Esophagus mucosa (tissue), 1 donor: Measurements from ENCODE around the gene CDK13. TPM values are rescaled to one million over a fixed set of nuclear protein-coding genes. Genes with fewer than 3 reads are reported as not detected.

ENCODE experiments used
- ATAC-seq: fragments of 200-7000 bp; cut with Tn5 transposase; one replicate; pipeline ENCODE4 v1.9.1; 2020
- total RNA-seq: library from RNA; stranded (reverse); gene quantifications from one replicate; pipeline ENCODE4 v1.2.4, GENCODE V29; 2023
- donor health status: DM: yes; HTN: yes; CAD: no.

CDK13 gene
- total RNA-seq, result 34.6 TPM

DNA sequence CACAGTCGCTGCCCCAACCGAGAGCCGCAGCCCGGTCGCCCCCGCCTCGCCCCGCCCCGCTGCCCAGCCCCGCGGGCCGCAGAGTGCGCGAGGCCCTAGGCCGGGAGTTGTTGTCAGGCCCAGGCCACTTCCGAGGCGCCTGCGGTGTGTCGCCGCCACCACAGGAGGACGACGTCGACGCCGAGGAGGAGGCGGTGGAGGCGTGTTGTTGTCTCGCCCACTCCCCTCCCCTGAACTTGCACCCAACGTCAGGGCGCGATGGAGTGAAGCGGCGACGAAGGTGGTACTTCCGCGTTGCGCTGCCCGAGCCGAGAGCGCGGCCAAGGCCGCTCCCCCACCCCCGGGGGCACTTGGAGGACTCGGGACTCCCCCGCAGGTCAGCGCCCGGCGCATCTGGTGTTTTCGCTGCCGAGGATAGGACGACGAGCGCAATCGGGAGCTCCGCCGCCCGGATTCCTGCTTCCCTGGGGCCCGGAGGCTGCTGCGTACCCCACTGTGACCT, at the start of gene CDK13:
CDK13 (plus strand) TSS at position 286 of the 502 bp plus-strand sequence. CDS start 386 bp downstream, outside the sequence.
- peak; percentile 70 for ATAC-seq

DNA sequence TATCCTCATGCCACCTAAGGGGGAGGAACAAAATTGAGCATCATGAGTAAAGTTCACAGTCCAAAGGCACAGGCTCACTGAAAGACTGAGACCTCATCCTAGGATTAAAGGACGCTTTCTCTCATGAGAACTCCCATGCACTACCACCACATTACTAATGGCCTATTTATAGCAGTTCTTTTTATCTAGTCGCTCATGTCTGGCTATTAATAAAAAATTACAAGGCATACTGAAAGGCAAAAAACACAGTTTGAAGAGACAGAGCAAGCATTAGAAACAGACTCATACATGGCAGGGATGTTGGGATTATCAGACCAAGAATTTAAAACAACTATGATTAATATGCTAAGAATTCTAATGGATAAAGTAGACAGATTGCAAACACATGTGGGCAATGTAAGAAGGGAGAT, 46.0 kb upstream of the CDK13 start:
- ATAC-seq, result no peak

DNA sequence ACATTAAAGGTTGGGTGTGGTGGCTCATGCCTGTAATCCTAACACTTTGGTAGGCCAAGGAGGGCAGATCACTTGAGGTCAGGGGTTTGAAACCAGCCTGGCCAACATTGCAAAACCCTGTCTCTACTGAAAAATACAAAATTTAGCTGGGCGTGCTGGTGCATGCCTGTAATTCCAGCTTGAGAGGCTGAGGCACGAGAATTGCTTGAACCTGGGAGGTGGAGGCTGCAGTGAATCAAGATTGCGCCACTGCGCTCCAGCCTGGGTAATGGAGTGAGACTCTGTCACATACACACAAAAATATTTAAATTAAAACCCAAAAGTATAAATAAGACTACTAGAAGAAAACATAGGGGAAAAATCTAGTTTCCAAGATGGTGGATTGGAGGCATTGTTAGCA, 41.9 kb upstream of the CDK13 start:
- ATAC-seq, result no peak

DNA sequence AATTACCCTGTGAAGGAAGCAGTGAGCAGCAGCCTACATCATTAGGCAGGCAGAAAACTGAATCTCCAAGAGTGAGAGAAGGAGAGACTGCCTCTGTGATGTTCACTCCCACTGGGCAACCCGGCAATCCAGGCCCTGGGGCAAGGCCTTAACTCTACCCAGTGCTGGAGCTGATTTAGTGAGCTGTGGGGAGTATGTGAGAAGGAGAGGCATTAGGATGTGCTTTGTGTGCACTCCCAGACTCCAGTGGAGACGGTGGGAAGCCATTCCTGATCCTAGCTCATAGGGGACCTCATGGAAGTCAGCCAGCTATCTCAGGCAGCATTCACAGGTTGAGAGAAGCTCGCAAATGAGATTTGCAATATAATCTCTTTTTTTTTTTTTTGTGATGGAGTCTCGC, 41.1 kb upstream of the CDK13 start:
- ATAC-seq, result no peak

DNA sequence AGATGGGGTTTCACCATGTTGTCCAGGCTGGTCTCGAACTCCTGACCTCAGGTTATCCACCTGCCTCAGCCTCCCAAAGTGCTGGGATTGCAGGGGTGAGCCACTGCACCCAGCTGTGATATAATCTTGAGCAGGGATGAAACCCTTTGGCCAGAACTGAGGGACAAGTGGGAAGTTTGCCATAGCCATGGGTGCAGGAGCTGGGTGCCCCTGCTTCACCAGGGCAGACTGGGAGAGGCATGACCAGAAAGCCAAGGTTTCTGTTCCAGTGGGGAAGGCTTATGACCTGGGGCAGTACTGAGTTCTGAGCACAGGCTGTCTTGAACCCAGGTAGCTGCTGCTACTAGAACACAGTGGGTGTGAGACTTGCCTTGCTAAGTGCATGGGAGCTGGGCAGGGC, 40.5 kb upstream of the CDK13 start:
- ATAC-seq, result no peak

DNA sequence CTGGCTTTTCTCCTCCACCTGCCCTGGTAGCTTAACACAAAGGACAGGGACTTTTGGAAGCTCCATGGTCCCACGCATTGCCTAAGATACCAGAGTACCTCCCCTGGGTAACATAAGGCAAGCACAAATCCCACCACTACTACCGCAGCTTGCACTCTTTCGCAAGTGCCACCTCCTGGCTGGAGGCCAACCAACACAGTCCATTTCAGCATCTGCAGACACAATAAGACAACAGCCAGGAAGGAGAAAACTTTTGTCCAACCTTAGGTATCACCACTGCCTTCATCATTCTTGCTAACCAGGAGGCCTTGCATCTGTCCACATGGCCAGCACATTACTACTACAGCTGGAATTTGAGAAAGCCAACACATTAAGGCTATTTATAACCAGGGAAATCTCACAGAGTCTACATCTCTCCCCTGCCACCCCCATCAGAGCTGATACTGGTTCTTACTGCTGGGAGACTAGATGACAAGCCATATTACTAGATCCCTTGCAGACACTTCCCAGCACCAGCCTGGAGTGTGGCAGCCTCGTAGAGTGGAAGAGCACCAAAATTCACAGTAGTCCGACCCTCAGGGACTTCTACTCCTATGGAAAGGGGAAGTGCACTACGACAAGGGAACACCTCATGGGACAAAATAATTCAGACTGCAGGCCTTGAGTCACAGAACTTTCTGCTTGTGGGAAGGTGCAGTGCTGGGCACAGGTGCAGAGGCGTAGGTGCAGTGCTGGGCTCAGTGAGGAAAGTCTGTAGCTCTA, 39.8 kb upstream of the CDK13 start:
- ATAC-seq, result no peak

DNA sequence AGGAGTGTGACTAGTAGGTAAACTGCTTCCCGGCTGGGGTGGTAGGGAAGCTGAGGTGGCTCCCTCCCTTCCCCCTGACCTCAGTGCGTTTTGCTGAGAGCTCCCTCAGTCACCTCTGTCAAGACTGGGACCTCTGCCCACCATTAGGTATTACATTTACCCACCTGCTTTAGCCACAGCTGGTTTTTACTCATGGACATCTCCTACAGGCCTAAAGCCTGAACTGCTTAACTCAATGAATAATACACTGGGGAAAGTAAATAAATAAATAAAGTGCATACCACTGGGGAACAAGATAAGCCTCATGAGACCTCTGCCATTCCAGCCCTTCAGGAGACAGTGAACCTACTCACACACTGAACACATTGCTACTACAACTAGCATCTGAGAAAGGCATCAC, 38.9 kb upstream of the CDK13 start:
- no peak for ATAC-seq

DNA sequence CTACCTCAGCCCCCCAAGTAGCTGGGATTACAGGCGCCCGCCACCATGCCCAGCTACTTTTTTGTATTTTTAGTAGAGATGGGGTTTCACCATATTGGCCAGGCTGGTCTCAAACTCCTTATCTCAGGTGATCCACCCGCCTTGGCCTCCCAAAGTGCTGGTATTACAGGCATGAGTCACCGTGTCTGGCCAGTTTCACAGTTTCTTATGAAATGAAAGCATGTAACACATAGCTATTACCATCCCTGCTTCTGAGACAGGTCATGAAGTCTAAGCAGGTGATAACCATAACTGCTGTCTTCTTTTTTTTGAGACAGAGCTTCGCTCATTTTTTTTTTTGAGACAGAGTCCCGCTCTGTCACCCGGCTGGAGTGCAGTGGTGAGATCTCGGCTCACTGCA, 34.2 kb upstream of the CDK13 start:
- ATAC-seq, result peak; percentile 59

DNA sequence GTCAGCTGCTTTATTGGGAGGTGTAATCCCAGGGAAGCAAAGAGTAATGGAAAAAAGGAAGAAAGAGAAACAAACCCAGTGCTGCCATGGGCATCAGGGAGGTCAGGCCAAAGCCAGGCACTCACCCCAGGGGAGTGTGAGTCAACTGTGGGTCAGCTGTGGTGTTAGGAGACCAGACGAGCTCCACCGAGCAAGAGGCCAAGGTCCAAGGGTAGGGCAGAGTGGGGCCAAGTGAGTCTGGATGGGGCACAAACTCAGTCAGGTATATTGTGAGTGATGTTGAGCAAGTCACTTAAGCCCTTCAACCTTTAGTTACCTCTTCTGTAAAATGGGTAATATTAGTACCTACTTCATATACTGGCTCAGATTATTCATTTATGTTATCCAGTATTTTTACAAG, 30.4 kb upstream of the CDK13 start:
- ATAC-seq, result no peak

DNA sequence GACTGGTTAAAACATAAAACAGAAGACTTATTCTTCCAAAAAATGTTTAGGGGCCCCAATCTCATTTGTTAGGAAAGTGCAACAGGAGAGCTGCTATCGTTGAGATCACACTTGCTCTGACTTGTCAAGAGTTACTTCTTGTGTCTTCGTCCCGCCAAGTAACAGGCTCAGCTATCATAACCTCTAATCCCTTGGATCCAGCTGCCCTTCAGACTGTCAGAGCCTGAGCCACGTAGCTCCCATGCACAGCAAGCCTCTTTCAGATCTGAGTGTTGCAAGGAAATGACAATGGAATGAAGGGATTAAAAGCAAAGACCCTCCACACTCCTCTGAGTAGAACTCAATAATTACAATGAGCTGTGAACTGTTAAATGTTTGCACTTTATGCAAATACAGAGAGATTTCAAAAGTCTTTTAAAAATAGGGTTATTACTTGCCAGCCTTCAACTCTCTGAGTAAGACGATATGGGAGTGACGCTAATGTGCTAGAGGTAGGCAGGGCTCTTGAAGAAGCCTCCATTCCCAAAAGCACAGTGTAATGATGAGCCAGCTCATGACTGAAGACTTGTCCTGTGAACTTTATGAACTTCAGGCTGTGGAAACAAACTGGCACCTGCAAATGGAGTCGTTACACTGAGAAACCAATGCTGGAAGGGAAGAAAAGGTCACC, 28.4 kb upstream of the CDK13 start:
- ATAC-seq, result peak; percentile 81

DNA sequence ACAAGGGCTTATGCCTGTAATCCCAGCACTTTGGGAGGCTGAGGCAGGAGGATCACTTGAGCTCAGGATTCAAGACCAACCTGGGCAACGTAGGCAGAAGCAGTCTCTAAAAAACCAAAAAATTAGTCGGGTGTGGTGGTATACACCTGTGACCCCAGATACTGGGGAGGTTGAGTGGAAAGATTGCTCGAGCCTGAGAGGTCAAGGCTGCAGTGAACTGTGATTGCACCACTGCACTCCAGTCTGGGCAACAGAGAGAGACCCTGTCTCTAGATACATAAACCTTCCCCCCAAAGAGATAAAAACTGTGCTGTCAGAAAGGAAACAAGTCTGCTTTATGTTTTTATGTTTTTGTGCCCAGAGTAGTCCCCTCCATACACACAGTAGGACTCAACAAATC, 27.5 kb upstream of the CDK13 start:
- ATAC-seq, result no peak

DNA sequence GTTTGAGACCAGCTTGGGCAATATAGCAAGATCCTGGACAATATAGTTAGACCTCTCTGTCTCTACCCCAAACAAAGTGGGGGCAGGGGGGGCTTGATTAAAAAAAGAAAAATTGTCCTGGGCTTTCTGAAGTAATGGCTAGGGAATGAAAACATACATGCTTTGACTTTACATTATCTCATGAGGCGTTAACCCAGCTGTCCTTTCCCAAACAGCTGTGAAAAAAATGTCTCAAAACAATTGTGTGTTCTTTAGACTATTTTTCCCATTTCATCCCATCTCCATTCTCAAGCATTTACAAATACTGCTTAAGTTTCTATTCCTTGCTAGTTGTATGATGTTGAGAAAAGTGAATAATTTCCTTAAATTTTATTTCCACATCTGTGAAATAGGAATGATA, 27.0 kb upstream of the CDK13 start:
- no peak for ATAC-seq

DNA sequence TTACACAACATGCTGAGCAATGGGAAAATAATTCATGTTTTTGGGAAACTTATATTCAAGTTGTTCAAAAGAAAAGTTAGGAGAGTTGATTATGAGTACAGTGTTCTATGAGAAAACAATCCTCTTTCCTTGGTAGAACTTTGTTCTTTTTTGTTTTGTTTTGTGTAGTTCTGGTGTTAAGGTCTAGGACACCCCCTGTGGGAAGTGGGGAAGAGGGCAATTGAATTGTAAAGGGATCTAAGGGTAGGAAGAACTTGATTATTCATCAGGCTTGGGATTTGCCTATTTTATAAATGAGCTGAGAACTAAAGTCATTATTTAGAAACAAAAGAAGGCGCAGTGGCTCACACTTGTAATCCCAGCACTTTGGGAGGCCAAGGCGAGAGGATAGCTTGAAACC, 25.9 kb upstream of the CDK13 start:
- no peak for ATAC-seq

DNA sequence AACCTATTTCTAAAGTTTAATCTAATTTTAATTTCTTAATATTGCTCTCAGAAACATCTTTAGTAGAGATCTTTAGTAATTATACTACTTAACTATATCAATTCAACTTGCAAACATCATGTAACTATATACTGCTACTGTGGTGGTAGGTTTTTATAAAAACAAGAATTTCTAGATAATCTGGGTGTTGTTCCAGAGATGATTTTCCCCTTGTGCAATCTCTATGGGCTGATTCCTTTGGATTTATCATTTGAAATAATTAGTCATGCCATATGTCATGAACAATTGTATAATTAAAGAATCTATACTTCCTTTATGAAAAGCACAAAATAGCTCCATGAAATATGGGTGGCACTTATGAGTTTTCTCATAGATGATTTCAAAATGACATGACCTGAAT, 23.9 kb upstream of the CDK13 start:
- ATAC-seq, result peak; percentile 75

DNA sequence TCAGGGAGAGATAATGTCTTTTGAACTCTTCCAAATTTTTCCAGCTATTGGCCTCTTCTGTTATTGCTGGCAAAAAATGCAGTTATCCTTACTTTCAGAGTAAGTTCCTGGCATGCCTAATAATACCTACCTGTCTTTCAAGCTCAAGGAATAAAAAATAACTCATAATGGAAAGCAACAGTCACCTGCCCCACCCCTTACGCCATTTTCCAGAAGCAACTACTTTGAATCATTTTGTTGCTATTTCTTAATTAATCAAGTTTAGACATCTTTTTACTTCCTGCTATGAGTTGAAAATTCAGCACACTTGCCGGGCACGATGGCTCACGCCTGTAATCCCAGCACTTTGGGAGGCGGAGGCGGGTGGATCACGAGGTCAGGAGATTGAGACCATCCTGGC, 23.0 kb upstream of the CDK13 start:
- ATAC-seq, result peak; percentile 81

DNA sequence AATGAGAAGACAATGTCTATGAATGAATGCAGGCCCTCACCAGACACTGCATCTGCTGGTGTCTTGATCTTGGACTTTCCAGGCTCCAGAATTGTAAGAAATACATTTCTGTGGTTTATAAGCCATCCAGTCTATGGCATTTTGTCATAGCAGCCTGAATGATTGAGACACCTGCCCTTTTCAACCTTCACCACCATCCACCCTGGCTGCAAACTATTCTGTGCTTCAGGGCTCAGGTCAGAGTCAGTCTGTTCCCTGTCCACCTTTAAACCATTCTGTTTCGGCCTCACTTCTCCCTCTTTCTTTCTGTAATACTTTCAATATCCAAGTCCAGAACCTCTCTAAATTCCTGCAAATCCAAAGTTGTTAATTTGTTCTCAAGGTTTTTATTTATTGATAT, 15.9 kb upstream of the CDK13 start:
- no peak for ATAC-seq

DNA sequence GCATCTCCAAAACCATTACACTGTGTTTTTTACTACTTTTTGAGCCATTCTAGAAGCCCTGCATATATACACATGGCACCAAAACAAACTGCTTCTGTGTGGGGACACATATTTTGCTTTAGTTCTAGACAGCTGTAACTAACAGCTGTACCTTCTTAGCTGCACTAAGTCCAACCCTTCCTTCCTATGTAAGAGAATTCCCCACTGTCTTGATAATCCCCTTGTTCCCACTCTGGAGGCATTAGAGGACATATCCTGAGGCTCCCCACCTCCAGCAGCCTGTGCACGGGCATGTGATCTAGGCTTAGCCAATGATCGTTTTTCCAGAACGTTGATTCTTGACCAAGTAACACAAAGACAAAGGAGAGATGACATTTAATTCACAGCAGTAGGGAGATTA, 13.3 kb upstream of the CDK13 start:
- no peak for ATAC-seq

DNA sequence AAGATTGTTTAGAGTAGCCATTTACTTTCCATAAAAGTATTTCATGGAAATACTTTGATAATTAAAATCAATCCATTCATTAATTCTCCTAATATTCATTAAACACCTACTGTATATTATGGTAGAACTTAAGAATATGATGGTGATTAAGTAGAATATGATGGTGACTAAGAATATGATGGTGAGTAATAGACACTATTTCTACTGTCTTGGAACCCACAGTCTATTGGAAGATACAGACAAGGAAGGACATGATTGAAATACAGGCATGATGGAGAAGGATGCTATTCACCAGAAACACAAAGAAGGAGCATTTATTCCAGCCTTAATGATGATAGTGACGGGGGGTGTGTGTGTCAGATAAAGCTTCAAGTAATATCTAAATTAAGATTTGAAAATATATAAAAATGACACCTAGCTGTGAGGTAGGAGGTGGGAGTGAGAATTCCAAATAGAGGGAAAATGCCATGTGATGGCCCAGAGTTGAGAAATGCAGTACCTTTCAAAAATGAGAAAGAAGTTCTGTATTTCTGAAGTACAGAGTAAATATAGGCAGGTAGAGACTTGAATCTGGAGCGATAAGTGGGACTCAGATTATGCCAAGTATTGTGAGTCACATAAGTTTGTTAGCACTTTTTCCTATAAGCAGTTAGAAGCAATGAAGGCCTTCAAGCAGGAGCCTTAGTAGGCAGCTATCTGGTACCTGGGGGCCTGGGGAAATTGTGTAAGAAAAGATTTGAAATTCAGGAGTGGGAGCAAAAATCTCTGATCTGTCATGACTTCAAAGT, 12.5 kb upstream of the CDK13 start:
- peak; percentile 86 for ATAC-seq

DNA sequence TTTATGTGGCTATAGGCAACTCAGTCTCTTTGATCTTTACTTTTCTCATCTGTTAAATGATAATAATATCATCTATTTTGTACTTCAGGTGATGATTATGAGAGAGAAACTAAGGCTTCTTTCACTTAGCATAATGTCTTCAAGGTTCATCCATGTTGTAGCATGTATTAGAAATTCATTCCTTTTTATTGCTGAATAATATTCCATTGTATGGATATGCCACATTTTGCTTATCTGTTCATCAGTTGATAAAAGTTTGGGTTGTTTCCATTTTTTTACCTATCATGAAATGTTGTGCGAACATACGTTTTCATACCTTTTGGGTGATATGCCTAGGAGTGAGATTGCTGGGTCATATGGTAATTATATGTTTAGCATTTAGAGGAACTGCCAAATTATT, 7.2 kb upstream of the CDK13 start:
- ATAC-seq, result no peak

DNA sequence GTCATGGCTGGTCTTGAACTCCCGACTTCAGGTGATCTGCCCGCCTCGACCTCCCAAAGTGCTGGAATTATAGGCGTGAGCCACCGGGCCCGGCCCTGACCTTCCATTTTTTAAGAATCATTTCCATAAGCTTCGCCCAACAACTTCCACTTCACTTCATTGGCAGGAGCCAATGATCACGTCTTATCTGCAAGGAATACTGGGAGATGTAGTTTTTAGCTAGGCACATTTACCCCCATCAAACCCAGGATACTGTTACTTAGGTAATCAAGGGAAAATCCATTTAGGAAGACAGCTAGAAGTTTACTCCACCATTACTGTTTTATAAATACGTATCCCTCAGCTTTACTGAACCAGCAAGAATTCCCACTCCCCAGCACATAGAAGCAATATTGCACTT, 3.4 kb upstream of the CDK13 start:
- no peak for ATAC-seq

DNA sequence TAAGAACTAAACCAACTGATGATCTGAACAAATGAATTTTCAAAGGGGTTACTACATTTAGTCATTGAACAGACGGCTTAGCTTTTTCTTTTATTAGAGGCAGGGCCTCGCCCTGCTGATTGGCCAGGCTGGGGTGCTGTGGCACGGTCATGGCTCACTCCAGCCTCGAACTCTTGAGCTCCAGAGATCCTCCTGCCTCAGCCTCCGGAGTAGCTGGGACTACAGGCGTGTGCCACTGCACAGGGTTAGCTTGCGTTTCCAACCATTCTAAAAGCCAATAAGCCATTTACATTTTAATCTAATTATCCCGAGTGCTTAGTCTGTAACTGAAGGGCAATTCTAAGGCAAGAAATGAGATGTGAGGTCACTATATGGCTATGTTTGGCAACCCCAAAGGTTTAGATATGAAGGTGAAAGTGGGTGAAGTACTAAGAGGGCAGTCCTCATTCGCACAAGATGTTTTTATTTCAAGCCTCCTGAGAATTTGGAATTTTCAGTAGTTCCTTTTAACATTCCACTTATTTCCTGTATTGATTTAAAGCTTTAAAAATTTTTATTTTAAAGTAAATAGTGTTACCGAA, 1.6 kb upstream of the CDK13 start:
- no peak for ATAC-seq

DNA sequence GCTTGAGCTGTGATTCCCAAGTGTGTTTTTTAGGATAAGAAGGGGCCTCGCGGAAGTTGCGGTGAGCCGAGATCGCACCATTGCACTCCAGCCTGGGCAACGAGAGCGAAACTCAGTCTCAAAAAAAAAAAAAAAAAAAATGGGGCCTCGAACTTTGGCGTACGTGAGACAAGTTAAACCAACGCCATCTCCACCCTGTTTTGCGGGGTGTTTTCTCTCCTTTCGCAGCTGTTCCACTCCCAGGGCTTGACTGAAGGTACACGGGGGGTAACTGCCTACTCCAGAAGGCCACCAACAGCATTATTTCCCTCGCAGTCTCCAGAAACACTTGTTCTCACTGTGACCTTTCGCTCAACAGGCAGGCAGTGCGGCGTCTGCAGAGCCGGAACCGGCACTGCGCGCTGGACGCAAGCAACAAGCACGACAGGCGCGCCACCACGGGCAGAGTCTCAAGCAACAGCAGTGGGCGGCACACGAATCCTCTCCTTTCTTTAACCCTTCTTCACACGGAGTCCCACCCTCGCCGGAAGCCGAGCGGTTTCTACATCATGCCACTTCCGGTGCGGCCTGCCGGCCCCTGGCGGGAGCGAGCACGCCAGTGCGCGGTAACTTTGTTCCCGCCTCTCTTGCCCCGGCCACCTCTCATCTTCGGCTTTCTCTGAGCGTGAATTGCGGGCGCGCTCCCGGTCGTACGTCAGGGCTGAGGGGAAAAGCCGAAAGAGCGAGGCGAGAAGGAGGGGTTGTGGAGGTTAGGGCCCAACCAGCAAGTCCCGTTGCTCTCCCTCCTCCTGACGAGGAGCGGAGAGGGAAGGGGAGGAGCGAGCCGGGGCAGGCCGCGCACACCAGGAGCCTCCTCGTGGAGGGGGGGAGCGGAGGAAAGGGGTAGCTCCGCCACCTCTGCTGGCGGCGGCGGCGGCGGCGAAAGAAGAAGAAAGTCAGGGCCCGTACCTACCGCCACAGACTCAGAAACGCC, 814 bp upstream of the CDK13 start:
- peak; percentile 94 for ATAC-seq
